T follicular helper cell (primary cell): Measurements from ENCODE around the gene SKA2.
"Not testable (repeated sequence)": the region's sequence is repeated elsewhere in the genome, so short reads cannot be mapped to it uniquely, and the experiment has no call there.

ENCODE experiments used
- DNase-seq: peaks from one replicate; pipeline ENCODE4 v3.0.0-alpha.2; 2020; ENCODE audit warnings: low read depth
- total RNA-seq, 2 experiments: gene quantifications; one replicate each; lab custom pipeline; 2026; lab: John Stamatoyannopoulos, UW

Gene SKA2
- total RNA-seq: 18.0 to 21.0 reads per million in 2 experiments

- peak; percentile 95 for DNase-seq
Observed at GRCh38 chr17:59154721-59155438, at the start of gene SKA2. Gene SKA2, minus strand, starts transcription at chr17:59155186. Its CDS starts 23 bp downstream, at chr17:59155163.

- no peak for DNase-seq
Observed at GRCh38 chr17:59202320-59202719, 47.3 kb upstream of the SKA2 start.

- DNase-seq: no peak
Observed at GRCh38 chr17:59199398-59199797, 44.4 kb upstream of the SKA2 start.

GRCh38 chr17:59193336-59193862 lies 38.4 kb upstream of the SKA2 start:
- DNase-seq: no peak

GRCh38 chr17:59190806-59191205 lies 35.8 kb upstream of the SKA2 start:
- no peak for DNase-seq

- DNase-seq: no peak
Observed at GRCh38 chr17:59186850-59187249, 31.9 kb upstream of the SKA2 start.

- DNase-seq: no peak
Observed at GRCh38 chr17:59185997-59186396, 31.0 kb upstream of the SKA2 start.

- no peak for DNase-seq
Observed at GRCh38 chr17:59181481-59181880, 26.5 kb upstream of the SKA2 start.

GRCh38 chr17:59180626-59181025 lies 25.6 kb upstream of the SKA2 start:
- no peak for DNase-seq

GRCh38 chr17:59179601-59180000 lies 24.6 kb upstream of the SKA2 start:
- DNase-seq: not testable (repeated sequence)

GRCh38 chr17:59178266-59178985 lies 23.4 kb upstream of the SKA2 start:
- DNase-seq: no peak

GRCh38 chr17:59175076-59175475 lies 20.1 kb upstream of the SKA2 start:
- no peak for DNase-seq

GRCh38 chr17:59174671-59175070 lies 19.7 kb upstream of the SKA2 start:
- no peak for DNase-seq

- no peak for DNase-seq
Observed at GRCh38 chr17:59172436-59173004, 17.5 kb upstream of the SKA2 start.

- DNase-seq: no peak
Observed at GRCh38 chr17:59167571-59168001, 12.6 kb upstream of the SKA2 start.

- DNase-seq: peak; percentile 10
Observed at GRCh38 chr17:59165933-59166342, 11.0 kb upstream of the SKA2 start.

GRCh38 chr17:59161477-59161876 lies 6.5 kb upstream of the SKA2 start:
- no peak for DNase-seq

- DNase-seq: no peak
Observed at GRCh38 chr17:59160157-59161025, 5.4 kb upstream of the SKA2 start.

GRCh38 chr17:59155439-59156177 lies 622 bp upstream of the SKA2 start, which contains the start of gene PRR11:
Gene PRR11, plus strand, starts transcription at chr17:59155746. Its CDS starts 14,007 bp downstream, at chr17:59169753.
- DNase-seq: peak; percentile 92

- peak; percentile 8 for DNase-seq
Observed at GRCh38 chr17:59154292-59154720, 680 bp downstream of the SKA2 start.

GRCh38 chr17:59152925-59153324 lies 2.1 kb downstream of the SKA2 start:
- DNase-seq: no peak
